ENCODE data around the gene SLC25A17.
"Not testable (repeated sequence)": the region's sequence is repeated elsewhere in the genome, so short reads cannot be mapped to it uniquely, and the experiment has no call there.

Gene SLC25A17

DNA sequence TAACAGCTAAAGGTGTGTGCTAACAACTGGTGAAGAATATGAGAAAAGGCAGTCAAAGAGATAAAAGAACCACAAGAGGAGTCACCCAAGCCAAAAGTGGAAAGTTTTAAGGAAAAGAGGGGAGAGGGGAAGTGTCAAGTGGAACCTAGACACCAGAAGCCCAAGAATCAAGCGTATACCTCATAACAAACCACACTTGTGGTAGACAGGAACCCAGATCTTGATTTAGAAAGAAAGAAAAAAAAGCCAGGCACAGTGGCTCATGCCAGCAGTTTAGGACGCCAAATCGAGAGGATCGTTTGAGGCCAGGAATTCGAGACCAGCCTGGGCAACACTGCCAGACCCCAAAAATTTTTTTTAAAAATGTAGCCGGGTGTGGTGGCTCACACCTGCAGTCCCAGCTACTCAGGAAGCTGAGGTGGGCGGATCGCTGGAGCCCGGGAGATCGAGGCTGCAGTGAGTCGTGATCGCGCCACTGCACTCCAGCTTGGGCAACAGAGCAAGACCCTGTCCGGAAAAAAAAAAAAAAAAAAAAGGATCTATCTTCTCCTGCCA is 877 bp downstream of the SLC25A17 start:
- DNase-seq, result no peak

DNA sequence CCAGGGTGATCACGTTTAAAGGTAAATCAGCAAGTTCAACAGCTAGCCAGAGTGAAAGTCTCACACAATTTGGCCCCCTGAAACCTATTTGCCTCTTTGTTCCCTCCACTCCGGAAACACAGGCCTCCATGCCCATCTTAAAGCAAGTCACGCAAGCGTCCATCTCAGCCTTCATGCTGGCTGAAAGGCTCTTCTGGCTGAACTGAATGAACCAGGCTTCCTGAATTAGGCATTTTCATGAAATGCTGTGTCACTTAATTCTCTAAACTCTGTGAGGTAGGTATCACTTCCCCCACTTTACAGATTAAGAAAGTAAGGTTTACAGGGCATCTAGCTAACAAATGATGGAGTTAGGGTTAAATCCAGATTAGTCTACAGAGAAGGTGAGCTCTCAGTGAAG is 1.4 kb downstream of the SLC25A17 start:
- DNase-seq, result no peak

DNA sequence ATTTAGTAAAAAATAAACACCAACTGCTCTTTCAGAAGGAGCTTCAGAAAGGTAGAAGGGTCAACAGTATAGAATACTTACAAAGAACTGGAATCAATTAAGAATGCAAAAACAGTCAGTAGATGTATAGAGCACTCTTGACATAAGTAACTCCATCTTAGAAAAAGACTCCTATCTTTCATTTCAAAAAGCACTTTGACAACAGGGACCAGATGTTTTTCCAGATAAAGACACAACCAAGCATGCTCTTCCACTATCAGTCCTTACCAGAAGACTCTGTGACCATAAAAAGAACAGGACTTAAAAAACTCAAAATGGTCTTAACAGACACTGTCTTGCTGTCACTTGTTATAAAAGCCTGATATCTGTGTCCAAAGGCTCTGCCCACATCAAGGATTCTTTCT is 5.2 kb downstream of the SLC25A17 start:
- no peak for DNase-seq

DNA sequence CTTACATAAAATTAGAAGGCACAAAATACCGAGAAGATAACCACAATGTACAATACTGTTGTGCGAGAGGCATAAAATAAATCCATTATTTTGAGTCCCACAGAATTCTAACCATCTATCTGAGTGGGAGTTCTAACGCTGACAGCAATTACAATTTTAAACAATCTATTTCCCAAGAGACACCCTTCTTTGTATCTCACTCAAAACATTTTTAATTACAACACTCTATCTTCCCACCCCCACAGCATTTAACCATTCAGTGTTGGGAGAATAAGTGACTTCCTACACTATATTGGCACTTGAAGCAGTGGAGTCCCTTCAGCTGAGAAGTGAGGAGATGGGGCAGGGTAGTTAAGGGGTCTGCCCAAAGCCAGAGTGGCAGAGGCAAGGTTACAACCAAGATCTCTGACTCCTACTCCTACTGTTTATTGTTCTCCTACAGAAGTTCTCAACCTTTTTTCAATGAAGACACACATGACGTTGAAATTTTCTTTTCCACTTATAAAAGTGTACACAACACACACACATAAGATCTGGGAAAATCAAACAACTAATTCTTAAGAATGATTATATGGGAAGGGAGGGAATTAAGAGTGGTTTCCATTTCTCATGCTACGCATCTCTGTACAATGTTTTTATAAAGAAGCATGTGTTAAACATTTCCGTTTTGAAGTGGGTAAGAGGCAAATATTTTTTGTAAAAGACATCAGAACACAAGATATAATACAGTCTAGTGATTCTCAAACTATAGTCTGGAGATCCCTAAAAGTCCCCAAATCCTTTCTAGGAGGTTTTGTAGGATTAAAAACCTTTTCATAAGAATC is 10.9 kb downstream of the SLC25A17 start:
- peak in 1 of 2 donors; percentile 23 for DNase-seq

DNA sequence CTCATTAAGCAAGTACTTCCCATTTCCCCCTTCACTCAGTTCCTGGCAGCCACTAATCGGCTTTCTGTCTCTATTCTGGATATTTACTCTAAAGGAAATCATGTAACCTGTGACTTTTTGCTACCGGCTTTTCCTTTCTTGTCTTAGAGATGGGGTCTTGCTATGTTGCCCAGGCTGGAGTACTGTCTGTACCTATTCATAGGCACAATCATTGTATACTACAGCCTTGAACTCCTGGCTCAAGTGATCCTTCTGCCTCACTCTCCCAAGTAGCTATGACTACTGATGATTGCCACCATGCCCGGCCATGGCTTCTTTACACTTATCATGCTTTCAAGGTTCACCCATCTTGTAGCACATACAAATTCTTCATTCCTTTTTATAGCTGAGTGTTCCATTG is 12.4 kb downstream of the SLC25A17 start:
- no peak for DNase-seq

DNA sequence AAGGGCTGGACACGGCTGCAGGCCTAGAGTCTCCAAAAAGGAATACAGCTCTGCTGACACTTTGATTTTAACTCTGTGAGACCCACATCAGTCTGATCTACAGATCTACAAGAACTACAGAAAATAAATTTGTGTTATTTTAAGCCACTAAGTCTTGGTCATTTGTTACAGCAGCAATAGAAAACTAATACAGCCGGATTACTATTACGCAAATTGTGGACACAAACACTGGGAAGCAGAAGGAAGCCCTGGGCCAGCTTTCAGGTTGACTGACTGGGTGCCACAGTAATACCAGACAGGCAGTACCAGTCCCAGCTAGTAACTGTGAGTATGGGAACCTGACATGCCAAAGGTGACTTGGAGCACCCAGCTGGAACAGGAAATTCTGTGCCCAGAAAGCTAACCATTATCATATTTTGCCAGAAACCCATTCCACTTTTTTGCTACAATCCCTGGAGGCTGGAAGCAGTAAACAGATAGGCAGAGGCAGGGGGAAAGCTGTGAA is 13.4 kb downstream of the SLC25A17 start:
- DNase-seq, result no peak

DNA sequence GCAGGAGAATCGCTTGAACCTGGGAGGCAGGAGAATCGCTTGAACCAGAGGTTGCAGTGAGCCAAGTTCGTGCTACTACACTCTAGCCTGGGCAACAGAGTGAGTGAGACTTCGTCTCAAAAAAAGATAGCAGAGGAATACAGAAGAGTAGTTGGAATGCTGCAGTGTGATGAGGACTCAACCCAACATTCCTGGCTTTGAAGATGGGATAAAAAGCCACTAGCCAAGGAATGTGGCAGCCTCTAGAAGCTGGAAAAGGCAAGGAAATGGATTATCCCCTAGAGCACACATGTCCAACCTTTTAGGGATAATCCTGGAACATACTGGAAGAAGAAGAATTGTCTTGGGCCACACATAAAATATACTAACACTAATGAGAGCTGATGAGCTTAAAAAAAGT is 13.9 kb downstream of the SLC25A17 start:
- DNase-seq, result no peak

DNA sequence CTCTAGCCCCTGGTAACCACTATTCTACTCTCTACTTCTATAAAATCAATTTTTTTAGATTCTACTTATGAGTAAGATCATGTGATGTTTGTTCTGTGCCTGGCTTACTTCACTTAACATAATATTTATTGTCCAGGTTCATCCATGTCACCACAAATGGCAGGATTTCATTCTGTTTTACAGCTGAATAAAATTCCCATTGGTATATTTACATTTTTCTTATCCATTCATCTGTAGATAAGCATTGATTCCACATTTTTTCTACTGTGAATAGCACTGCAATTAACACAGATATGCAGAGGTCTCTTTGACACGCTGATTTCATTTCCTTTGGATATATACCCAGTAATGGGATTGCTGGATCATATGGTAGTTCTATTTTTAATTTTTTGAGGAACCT is 15.8 kb downstream of the SLC25A17 start:
- DNase-seq, result no peak

DNA sequence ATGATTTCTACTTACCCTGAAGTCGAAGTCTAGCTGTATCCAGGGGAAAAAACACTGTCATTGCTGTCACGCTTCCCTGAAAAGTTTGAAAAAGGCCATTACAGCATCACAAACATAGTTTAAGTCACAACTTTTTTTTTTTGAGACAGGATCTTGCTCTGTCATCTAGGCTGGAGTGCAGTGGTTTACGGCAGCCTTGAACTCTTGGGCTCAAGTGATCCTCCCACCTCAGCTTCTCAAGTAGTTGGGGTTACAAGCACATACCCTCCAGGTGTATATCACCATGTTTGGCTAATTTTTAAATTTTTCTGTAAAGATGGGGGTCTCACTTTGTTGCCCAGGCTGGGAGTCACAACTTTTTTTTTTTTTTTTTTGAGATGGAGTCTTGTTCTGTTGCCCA is 20.1 kb downstream of the SLC25A17 start:
- DNase-seq, result no peak

DNA sequence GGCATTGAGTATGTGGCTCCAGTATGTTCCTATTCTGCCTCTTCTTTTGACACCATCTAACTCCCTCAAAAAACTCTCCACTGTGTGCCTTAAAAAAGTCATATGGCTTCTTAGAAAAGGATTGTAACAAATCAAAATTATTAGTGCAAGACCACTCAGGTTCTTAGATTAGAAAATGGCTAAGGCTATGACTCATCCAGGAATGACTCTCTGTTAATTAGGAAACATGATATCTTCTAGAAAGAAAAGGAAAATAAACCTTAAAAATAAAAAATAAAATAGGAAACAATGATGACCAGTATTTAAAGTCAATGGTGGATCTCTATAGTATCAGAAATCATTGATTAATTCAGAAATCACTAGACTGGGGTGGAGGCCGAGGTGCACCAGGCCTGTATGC is 21.7 kb downstream of the SLC25A17 start:
- DNase-seq, result no peak

DNA sequence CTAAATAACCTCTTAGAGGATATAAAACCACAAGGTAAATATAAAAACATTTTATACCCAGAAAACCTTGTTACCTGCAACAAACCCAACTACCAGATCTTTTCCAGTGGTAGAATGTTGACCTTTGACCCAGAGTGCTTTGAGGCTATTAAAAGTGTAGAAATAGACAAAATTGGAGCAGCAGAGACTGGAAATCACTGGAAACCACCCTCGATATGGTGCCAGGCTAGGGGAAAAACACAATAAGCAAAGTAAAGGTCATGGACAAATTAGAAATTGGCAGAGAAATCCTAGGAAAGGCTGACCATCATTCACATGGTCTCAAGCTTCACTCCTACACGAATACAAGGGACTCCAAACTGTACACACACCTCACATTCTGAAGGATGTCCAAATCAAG is 26.7 kb downstream of the SLC25A17 start:
- peak in 1 of 2 donors; percentile 4 for DNase-seq

DNA sequence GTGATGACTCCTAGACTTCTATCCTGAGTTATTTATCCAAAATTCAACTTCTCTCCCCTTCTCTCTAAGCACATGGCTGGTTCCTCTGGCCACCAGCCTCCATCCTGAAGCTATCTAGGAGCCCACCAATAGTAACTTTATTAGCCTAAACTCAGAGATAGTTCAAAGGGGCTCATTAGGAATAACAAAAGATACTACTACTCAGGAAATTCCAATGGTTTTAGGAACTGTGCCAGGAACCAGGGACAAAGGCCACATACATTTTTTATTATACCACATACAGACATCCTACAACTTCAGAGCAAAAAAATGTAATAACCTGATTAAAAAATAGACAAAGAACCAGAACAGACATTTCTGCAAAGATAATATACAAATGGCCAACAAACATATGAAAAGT is 27.9 kb downstream of the SLC25A17 start:
- DNase-seq, result no peak

DNA sequence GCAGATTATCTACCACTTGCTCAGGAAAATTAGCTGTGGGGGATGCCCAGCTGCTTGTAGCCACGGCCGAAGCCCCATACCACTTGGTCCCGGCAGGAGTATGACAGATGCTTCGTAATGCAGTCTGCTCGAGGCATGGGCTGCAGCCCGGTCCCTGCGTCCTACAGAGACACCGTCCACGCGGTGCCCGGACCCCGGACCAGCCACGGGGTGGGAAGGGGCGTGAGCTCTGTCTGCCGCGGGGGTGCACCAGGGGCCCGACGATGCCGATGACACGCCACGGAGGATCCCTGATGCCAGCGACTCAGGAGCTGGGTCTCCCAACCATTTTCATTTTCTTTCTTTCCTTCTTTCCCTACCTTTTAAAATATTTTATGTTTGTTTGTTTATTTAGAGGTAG is 30.0 kb downstream of the SLC25A17 start:
- no peak for DNase-seq

DNA sequence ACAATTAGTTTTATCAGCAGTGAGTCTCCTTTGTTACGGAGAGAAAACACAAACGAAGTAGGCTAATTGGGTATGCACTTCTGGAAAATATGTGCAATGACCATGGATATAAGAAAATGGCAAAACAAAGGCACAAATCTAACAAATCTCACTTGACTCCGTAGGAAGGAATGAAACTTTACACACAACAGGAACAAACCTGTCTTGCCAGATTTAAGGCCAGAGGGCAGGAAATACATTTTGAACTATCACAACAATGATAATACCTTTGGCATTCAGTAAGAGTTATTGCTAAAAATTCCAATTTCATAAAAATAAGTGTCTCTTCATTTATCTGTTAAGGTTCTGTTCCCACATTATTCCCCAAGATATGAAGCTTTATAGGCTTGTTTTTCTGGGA is 36.6 kb downstream of the SLC25A17 start:
- DNase-seq, result no peak

DNA sequence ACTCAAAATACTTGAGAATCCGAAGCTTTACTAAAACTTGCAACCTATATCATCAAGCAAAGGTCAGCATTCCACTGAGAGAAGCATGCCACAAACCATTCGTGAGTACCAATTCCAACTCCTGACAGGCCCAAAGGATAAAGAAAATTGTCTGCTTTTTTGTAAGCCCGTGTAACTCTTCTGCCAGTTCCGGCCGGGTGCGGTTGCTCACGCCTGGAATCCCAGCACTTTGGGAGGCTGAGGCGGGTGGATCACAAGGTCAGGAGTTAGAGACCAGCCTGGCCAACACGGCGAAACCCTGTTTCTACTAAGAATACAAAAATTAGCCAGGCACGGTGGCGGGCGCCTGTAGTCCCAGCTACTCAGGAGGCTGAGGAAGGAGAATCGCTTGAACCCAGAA is 37.4 kb downstream of the SLC25A17 start:
- DNase-seq, result not testable (repeated sequence)

DNA sequence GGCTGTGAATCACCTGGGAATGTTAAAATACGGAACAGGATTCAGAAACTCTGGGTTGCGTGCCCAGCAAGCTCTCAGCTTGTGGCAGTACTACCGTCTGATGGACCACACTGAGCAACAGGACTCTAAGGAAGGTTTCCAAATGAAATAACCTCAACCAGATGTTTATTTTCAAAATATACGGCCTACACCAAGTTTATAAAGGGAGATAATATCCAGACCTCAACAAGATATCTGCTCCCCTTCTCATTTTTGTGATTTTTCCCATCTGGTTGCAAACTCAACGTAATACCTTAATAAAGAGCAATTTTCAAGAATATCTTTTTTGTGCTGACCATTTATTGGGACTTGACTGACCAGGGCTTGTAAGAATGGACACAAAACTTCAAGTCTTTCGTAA is 49.4 kb downstream of the SLC25A17 start:
- DNase-seq, result no peak

DNA sequence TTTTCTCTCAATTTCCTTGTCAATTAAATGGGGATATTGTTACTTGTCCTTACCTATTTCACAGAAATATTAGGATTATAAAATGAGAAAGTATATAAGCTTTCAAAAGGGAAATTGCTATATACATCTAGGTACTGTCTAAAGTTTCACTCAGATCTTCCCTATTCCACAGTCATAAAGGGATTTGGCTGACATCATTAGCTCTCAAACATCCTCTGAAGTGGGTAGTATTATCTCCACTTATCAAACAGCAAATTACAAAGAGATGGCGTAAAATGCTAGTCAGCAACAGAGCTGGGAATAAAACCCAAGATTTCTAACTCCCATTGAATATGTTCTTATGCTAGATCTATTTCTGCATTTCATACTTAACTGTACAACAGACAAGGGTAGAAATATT is 50.9 kb downstream of the SLC25A17 start:
- DNase-seq, result no peak

DNA sequence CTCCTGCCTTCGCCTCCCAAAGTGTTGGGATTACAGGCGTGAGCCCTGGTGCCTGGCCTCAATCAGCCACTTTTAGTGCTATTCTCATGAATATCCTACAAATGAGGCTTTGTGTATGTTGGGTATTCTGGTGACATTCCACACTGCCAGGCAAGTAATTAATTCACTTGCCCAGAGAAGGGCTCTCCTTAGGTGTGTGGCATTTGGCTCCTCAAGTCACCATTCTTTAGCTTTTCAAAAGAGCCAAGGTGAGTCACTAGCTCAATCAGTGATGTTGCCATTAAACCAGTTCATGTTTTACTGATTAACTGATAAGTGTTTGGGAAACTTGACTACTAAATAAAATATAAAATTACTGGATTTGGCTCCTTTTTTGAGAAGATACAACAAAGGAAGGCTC is 52.2 kb downstream of the SLC25A17 start:
- no peak for DNase-seq

DNA sequence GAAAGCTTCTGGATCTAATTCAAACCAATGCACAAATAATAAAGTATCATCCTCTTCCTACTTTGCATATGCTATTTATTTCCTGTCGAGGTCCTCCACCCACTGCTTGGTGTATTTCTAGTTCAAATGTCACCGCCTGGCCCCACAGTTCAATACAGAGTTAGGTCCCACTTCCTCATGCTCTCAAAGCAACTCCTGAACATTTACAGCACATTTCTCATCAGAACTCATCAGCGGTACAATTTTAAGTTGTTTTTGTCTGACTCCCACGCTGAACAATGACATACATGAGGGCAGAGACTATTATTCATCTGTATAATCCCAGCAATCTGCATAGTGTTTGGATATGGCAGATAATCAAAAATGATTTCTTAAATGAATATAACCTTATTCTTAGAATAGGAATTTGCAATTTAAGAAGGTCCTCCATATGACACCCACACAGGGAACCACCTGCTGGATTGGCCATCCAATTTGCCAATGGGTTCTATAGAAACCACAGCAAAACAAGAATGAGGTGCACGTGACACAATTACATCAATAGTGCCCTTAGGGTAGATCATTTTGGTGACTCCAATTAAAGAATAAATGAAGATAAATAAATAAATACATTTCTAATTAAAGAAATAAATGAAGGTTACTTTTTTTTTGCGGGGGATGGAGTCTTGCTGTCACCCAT is 54.2 kb downstream of the SLC25A17 start:
- peak; percentile 25 to 62 for DNase-seq

DNA sequence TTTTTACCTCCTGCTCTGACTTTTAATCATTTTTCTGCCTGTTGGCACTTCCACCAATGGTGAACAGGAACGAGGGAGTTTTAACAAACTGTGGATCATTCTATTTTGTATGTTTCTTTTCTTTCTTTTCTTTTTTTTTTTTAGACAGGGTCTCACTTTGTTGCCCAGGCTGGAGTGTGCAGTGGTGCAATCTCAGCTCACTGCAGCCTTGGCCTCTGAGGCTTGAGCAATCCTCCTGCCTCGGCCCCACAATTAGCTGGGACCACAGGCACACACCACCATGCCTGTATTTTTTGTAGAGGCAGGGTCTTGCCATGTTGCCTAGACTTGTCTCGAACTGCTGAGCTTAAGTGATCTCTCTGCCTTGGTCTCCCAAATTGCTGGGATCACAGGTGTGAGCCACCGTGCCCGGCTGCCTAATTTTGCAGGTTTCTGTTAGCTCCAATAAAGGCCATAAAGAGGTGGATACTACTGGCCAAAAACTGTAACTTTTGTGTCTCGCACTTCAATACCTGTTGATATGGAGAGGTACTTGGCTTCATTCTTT is 59.8 kb downstream of the SLC25A17 start:
- no peak for DNase-seq

DNA sequence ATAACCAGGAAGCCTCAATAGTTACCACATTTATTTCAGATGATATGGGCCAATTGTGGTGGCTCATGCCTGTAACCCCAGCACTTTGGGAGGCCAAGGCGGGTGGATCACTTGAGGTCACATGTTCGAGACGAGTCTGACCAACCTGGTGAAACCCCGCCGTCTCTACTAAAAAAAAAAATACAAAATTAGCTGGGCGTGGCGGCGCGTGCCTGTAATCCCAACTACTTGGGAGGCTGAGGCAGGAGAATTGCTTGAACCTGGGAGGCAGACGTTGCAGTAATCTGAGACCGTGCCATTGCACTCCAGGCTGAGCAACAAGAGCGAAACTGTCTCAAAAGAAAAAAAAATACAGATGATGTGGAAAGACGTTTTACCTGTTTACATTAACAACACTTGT is 60.3 kb downstream of the SLC25A17 start:
- not testable (repeated sequence) for DNase-seq

DNA sequence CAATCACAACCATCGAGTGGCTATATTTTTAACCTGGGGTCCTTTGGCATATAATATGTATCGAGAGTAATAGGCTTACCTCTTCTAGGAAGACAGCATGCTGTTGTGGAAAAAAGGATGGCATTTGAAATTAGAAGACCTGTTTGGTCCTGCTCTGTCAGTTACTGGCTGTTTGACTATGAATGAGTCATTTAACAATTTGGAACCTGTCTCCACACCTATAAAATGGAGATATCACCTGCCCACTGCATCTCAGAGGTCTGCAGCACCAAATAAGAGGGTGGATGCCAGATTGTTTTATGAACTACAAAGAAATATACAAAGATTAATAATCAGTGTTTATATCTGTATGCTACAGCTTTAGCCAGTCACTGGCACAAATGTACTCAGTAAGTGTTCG is 60.8 kb downstream of the SLC25A17 start:
- DNase-seq, result no peak

DNA sequence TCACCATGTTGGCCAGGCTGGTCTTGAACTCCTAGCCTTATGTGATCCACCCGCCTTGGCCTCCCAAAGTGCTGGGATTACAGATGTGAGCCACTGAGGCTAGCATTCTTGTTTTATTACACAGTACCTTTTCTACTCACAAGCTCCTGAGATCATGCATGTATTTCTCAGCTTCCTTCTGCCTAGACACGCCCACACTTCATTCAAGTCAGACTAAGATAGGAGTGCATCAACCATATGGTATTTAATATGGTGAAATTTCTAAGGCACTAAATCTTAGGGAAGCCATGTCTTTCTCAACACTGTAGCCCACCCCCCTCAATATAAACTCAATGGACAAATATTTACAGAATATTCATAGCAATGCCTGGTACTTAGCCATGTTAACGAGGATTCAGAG is 62.1 kb downstream of the SLC25A17 start:
- DNase-seq, result peak; percentile 12 to 77

DNA sequence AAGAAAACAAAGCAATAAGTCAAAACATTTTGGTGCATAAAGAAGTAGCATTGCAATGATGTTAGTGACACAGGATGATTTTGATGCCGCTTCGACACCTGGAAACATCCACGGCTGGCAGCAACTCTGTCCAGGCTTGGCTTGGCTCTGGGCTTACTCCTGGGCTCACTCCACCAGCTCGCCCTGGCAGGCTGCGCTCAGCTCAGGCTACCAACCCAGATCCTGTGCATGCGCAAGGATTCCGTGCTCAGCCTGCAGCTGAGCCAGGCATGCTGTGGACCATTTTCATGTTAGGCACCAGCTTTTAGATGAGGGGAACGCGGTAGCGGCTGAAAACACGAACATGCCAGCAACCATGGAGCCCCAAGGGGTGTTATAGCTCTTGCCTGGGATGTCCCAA is 66.0 kb downstream of the SLC25A17 start:
- DNase-seq, result no peak
